Prostate gland (tissue), 2 donors: Measurements from ENCODE around the gene ZNF879. TPM values are rescaled to one million over a fixed set of nuclear protein-coding genes. Genes with fewer than 3 reads are reported as not detected.

Experiments used
- DNase-seq: peaks from one replicate; pipeline ENCODE4 v3.0.0-alpha.2; 2019; ENCODE audit warnings: low spot score
- H3K27ac ChIP-seq, 2 donors: fragments of 200-600 bp; sonication (generic); 2 replicates each; pipeline ENCODE4 v1.5.1; 2017 to 2019
- H3K27me3 ChIP-seq: fragments of 200-600 bp; sonication (generic); replicated peaks from 2 replicates; pipeline ENCODE4 v1.5.1; 2019; ENCODE audit not compliant: insufficient read depth
- H3K36me3 ChIP-seq, 2 donors: fragments of 200-600 bp; sonication (generic); 1 replicate in 1 of 2; 2 replicates in 1 of 2; pipeline versions ENCODE4 v1.5.1 to v1.8.1; 2017 to 2019
- H3K4me1 ChIP-seq: fragments of 200-600 bp; sonication (generic); replicated peaks from 2 replicates; pipeline ENCODE4 v1.5.1; 2019
- H3K4me3 ChIP-seq, 2 donors: fragments of 200-600 bp; sonication (generic); 2 replicates each; pipeline ENCODE4 v1.5.1; 2017 to 2019
- H3K9me3 ChIP-seq: fragments of 200-600 bp; sonication (generic); 2 replicates; pipeline ENCODE4 v1.5.1; 2017
- POLR2A ChIP-seq: fragments of 450-650 bp; IDR thresholded peaks from one replicate; pipeline ENCODE4 v1.6.1; 2016; ENCODE audit warnings: antibody characterized with exemption, mild to moderate bottlenecking
- POLR2AphosphoS5 ChIP-seq: sonication (generic); formaldehyde crosslinking; IDR thresholded peaks from one replicate; pipeline ENCODE4 v1.6.1; 2017; ENCODE audit warnings: antibody characterized with exemption
- WGBS: methylation state at CpG from one replicate; pipeline ENCODE4 v1.1.5; 2018; 5-methylcytosine and 5-hydroxymethylcytosine counted together
- intact Hi-C: fragments of 100-400 bp; cut with DNase I; formaldehyde crosslinking; loops from one replicate; pipeline ENCODE4 v1.14.2; 2022
- total RNA-seq, 2 donors: library from RNA; depleted of rRNA; stranded (reverse); fragments of >200 nt; gene quantifications; one replicate each; pipeline ENCODE4 v1.1.0, GENCODE V29; 2016
- TF ChIP-seq, protein P1 (sequence below), 4 experiments: fragments of 200-600 bp in 2 of 4; fragments of 450-650 bp in 2 of 4; sonication (generic) in 2 of 4; IDR thresholded peaks; 1 replicate in 3 of 4; 2 replicates in 1 of 4; pipeline ENCODE4 v1.5.1; 2016 to 2019; ENCODE audit warnings: antibody characterized with exemption in 4 of 4, mild to moderate bottlenecking in 2 of 4, moderate library complexity in 2 of 4

Gene ZNF879
- 10 to 100 TPM in 1 of 2 donors, 1 to 10 TPM in 1; 6.6 to 18.1 TPM for total RNA-seq

DNA sequence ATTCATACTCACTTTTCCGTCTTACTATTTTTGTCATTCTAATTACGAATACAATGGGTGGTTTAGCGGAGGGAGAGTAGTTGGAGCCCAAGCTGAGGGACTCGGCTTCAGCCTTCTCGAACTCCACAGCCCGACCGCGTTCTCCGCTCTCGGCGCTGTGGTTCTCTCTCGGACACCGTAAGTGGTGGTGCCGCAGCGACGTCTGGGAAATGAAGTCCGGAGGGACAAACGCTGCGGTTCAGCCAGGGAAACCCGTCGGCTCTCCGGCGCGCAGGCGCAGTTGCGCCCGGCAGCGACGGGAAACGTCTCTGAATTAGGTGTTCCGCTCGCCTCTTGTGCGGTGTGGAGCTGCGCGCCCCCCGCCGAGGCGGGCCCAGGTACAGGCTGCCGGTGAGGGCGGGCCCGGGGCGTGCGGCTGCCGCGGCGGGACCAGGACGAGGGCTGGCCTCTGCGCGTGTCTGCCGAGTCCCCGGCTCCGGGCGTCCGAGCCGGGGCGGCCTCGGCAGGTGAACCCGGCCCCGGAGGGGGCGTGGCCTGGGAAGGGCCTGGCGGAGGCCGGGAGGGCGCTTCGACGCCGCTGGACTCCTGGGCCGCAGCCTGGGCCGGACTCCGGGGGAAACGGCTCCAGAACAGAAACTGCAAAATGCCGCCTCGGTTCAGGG, at the start of gene ZNF879:
Gene ZNF879, plus strand, starts transcription at position 277 of the 662 bp plus-strand sequence. CDS start 1,201 bp downstream, outside the sequence.
- TF ChIP-seq, protein P1, sequence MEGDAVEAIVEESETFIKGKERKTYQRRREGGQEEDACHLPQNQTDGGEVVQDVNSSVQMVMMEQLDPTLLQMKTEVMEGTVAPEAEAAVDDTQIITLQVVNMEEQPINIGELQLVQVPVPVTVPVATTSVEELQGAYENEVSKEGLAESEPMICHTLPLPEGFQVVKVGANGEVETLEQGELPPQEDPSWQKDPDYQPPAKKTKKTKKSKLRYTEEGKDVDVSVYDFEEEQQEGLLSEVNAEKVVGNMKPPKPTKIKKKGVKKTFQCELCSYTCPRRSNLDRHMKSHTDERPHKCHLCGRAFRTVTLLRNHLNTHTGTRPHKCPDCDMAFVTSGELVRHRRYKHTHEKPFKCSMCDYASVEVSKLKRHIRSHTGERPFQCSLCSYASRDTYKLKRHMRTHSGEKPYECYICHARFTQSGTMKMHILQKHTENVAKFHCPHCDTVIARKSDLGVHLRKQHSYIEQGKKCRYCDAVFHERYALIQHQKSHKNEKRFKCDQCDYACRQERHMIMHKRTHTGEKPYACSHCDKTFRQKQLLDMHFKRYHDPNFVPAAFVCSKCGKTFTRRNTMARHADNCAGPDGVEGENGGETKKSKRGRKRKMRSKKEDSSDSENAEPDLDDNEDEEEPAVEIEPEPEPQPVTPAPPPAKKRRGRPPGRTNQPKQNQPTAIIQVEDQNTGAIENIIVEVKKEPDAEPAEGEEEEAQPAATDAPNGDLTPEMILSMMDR (IDR thresholded peaks at IDR 0.05) = peak in 2 of 4 experiments; percentile 12 to 20
- peak; percentile 39 for TF ChIP-seq POLR2A
- peak; percentile 98 for TF ChIP-seq POLR2AphosphoS5
- peaks cover 12% of the 10 kb centered on the region in 2 donors for H3K36me3 ChIP-seq
- peak within 1 kb of the TSS; percentile 79 to 84 for H3K27ac ChIP-seq
- intact Hi-C loops = loop anchor here (5.0 kb wide), 1 partner anchor 39 kb away; the partner anchor contains the start of gene ZNF354C
- H3K4me1 ChIP-seq = no peaks in the 10 kb centered on the region
- H3K27me3 ChIP-seq = no peaks in the 10 kb centered on the region
- 1% methylated on average over 55 of the region's 72 CpGs for WGBS
- H3K9me3 ChIP-seq = no peaks in the 10 kb centered on the region
- DNase-seq = peak; percentile 94
- H3K4me3 ChIP-seq = peak within 1 kb of the TSS; percentile 76 to 89

- no peak overlapping the region for H3K27ac ChIP-seq
- H3K27me3 ChIP-seq = no peaks in the 10 kb centered on the region
- no peaks in the 10 kb centered on the region for H3K4me1 ChIP-seq
- no peaks in the 10 kb centered on the region for H3K36me3 ChIP-seq
- DNase-seq = no peak
- no peak for TF ChIP-seq POLR2A
- TF ChIP-seq POLR2AphosphoS5 = no peak
- TF ChIP-seq, protein P1 (IDR thresholded peaks at IDR 0.05) = no peak
- no peak overlapping the region for H3K4me3 ChIP-seq
- intact Hi-C loops = no loop called here
- no peaks in the 10 kb centered on the region for H3K9me3 ChIP-seq
- WGBS = 97% methylated on average over 15 of the region's 15 CpGs
Observed at GRCh38 chr5:178981381-178981780, 42.2 kb upstream of the ZNF879 start.

DNA sequence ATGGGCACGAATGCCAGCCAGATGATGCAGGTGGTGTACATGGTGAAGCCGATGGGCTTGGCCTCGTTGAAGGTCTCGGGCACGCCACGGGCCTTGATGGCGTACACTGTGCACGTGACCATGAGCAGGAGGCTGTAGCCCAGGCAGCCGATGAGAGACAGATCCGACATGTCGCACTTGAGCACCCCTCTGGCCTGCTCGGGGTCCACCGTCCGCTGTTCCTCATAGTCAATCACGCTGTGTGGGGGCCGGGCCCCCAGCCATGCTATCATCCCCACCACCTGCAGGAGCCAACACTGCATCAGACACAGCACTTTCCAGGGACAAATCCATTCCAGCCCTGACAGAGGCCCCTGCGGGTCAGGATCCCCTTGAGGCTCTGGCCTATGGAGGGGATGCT, 40.7 kb upstream of the ZNF879 start:
- no peak overlapping the region for H3K4me3 ChIP-seq
- TF ChIP-seq, protein P1 (IDR thresholded peaks at IDR 0.05) = no peak
- no peak for TF ChIP-seq POLR2AphosphoS5
- TF ChIP-seq POLR2A = no peak
- no peak for DNase-seq
- 98% methylated on average over 17 of the region's 17 CpGs for WGBS
- no peaks in the 10 kb centered on the region for H3K27me3 ChIP-seq
- no peaks in the 10 kb centered on the region for H3K36me3 ChIP-seq
- intact Hi-C loops = no loop called here
- H3K27ac ChIP-seq = no peak overlapping the region
- H3K9me3 ChIP-seq = no peaks in the 10 kb centered on the region
- no peaks in the 10 kb centered on the region for H3K4me1 ChIP-seq

- intact Hi-C loops = no loop called here
- no peak for DNase-seq
- no peak for TF ChIP-seq POLR2A
- TF ChIP-seq, protein P1 (IDR thresholded peaks at IDR 0.05) = no peak
- TF ChIP-seq POLR2AphosphoS5 = no peak
- Histone ChIP-seq H3K4me3 (no peak overlapping the region), H3K4me1 (no peaks in the 10 kb centered on the region), H3K27ac (no peak overlapping the region), H3K9me3 (no peaks in the 10 kb centered on the region), H3K27me3 (no peaks in the 10 kb centered on the region), H3K36me3 (no peaks in the 10 kb centered on the region)
- WGBS = 93% methylated on average over 10 of the region's 10 CpGs
Observed at GRCh38 chr5:178983728-178984127, 39.9 kb upstream of the ZNF879 start.
